Activated naive CD4-positive, alpha-beta T cell treated with anti-CD3 and anti-CD28 coated beads, Interleukin-2, amount 50 U/mL, for 24 hours (primary cell): ENCODE data around the gene PRDM16.

ENCODE experiments used
- H3K27ac Mint-ChIP-seq: one replicate; pipeline ENCODE4 v1.8.0; 2021; ENCODE audit warnings: mild to moderate bottlenecking, mixed read lengths
- H3K27me3 Mint-ChIP-seq: one replicate; pipeline ENCODE4 v1.8.0; 2021; ENCODE audit warnings: mixed read lengths
- H3K36me3 Mint-ChIP-seq: one replicate; pipeline ENCODE4 v1.8.0; 2021; ENCODE audit warnings: mixed read lengths
- H3K4me1 Mint-ChIP-seq: one replicate; pipeline ENCODE4 v1.8.0; 2021; ENCODE audit warnings: mixed read lengths
- H3K4me3 Mint-ChIP-seq: one replicate; pipeline ENCODE4 v1.8.0; 2021; ENCODE audit warnings: mild to moderate bottlenecking, mixed read lengths
- H3K9me3 Mint-ChIP-seq: one replicate; pipeline ENCODE4 v1.8.0; 2021; ENCODE audit warnings: mixed read lengths

PRDM16 gene

GRCh38 chr1:3340548-3341235 is 271.7 kb downstream of the PRDM16 start:
- Mint-ChIP-seq H3K4me1 (no peaks in the 10 kb centered on the region), H3K27ac (no peak overlapping the region), H3K4me3 (no peak overlapping the region), H3K27me3 (peaks cover 4% of the 10 kb centered on the region), H3K9me3 (peaks cover 11% of the 10 kb centered on the region), H3K36me3 (no peaks in the 10 kb centered on the region)

GRCh38 chr1:3341236-3341994 is 272.4 kb downstream of the PRDM16 start:
- H3K4me3 Mint-ChIP-seq, result no peak overlapping the region
- H3K4me1 Mint-ChIP-seq, result no peaks in the 10 kb centered on the region
- H3K27ac Mint-ChIP-seq, result no peak overlapping the region
- peaks cover 11% of the 10 kb centered on the region for H3K9me3 Mint-ChIP-seq
- peaks cover 4% of the 10 kb centered on the region for H3K27me3 Mint-ChIP-seq
- no peaks in the 10 kb centered on the region for H3K36me3 Mint-ChIP-seq

- no peak overlapping the region for H3K4me3 Mint-ChIP-seq
- H3K9me3 Mint-ChIP-seq, result peaks cover 11% of the 10 kb centered on the region
- peaks cover 4% of the 10 kb centered on the region for H3K27me3 Mint-ChIP-seq
These were observed 274.0 kb downstream of the PRDM16 start for GRCh38 chr1:3342960-3343359.

GRCh38 chr1:3344395-3344794 is 275.4 kb downstream of the PRDM16 start:
- H3K4me3 Mint-ChIP-seq, result no peak overlapping the region
- H3K9me3 Mint-ChIP-seq, result peaks cover 11% of the 10 kb centered on the region
- H3K4me1 Mint-ChIP-seq, result no peaks in the 10 kb centered on the region

More at GRCh38 chr1:3342960-3343359, 274.0 kb downstream of the PRDM16 start:
- Mint-ChIP-seq H3K36me3 (no peaks in the 10 kb centered on the region), H3K27ac (no peak overlapping the region), H3K4me1 (no peaks in the 10 kb centered on the region)

GRCh38 chr1:3345792-3346191 is 276.8 kb downstream of the PRDM16 start:
- Mint-ChIP-seq H3K9me3 (peaks cover 11% of the 10 kb centered on the region), H3K27me3 (peaks cover 6% of the 10 kb centered on the region), H3K27ac (no peak overlapping the region), H3K4me1 (no peaks in the 10 kb centered on the region), H3K36me3 (no peaks in the 10 kb centered on the region), H3K4me3 (no peak overlapping the region)

More at GRCh38 chr1:3344395-3344794, 275.4 kb downstream of the PRDM16 start:
- Mint-ChIP-seq H3K27ac (no peak overlapping the region), H3K36me3 (no peaks in the 10 kb centered on the region), H3K27me3 (peaks cover 4% of the 10 kb centered on the region)

- no peak overlapping the region for H3K4me3 Mint-ChIP-seq
- H3K9me3 Mint-ChIP-seq, result peaks cover 11% of the 10 kb centered on the region
- H3K27ac Mint-ChIP-seq, result no peak overlapping the region
- peaks cover 6% of the 10 kb centered on the region for H3K27me3 Mint-ChIP-seq
- no peaks in the 10 kb centered on the region for H3K4me1 Mint-ChIP-seq
- no peaks in the 10 kb centered on the region for H3K36me3 Mint-ChIP-seq
These were observed 277.5 kb downstream of the PRDM16 start for GRCh38 chr1:3346478-3346877.

GRCh38 chr1:3347257-3348020 is 278.4 kb downstream of the PRDM16 start:
- no peak overlapping the region for H3K27ac Mint-ChIP-seq

GRCh38 chr1:3348196-3348865 is 279.3 kb downstream of the PRDM16 start:
- Mint-ChIP-seq H3K36me3 (no peaks in the 10 kb centered on the region), H3K4me3 (no peak overlapping the region), H3K27ac (no peak overlapping the region), H3K9me3 (peaks cover 11% of the 10 kb centered on the region), H3K27me3 (peaks cover 8% of the 10 kb centered on the region), H3K4me1 (no peaks in the 10 kb centered on the region)

More at GRCh38 chr1:3347257-3348020, 278.4 kb downstream of the PRDM16 start:
- Mint-ChIP-seq H3K9me3 (peaks cover 11% of the 10 kb centered on the region), H3K4me3 (no peak overlapping the region), H3K36me3 (no peaks in the 10 kb centered on the region), H3K4me1 (no peaks in the 10 kb centered on the region), H3K27me3 (peaks cover 7% of the 10 kb centered on the region)

- Mint-ChIP-seq H3K9me3 (peaks cover 4% of the 10 kb centered on the region), H3K4me3 (no peak overlapping the region), H3K4me1 (no peaks in the 10 kb centered on the region), H3K36me3 (no peaks in the 10 kb centered on the region), H3K27ac (no peak overlapping the region), H3K27me3 (peaks cover 6% of the 10 kb centered on the region)
These were observed 280.4 kb downstream of the PRDM16 start for GRCh38 chr1:3349161-3349967.

- no peaks in the 10 kb centered on the region for H3K36me3 Mint-ChIP-seq
These were observed 280.9 kb downstream of the PRDM16 start for GRCh38 chr1:3349968-3350299.

GRCh38 chr1:3350506-3351261 is 281.7 kb downstream of the PRDM16 start:
- Mint-ChIP-seq H3K27ac (no peak overlapping the region), H3K27me3 (peaks cover 4% of the 10 kb centered on the region), H3K4me3 (no peak overlapping the region), H3K9me3 (no peaks in the 10 kb centered on the region), H3K4me1 (no peaks in the 10 kb centered on the region), H3K36me3 (no peaks in the 10 kb centered on the region)

More at GRCh38 chr1:3349968-3350299, 280.9 kb downstream of the PRDM16 start:
- no peak overlapping the region for H3K4me3 Mint-ChIP-seq
- no peaks in the 10 kb centered on the region for H3K9me3 Mint-ChIP-seq
- H3K27me3 Mint-ChIP-seq, result peaks cover 4% of the 10 kb centered on the region
- no peak overlapping the region for H3K27ac Mint-ChIP-seq
- no peaks in the 10 kb centered on the region for H3K4me1 Mint-ChIP-seq

- Mint-ChIP-seq H3K27me3 (peaks cover 4% of the 10 kb centered on the region), H3K4me1 (no peaks in the 10 kb centered on the region), H3K9me3 (no peaks in the 10 kb centered on the region), H3K36me3 (no peaks in the 10 kb centered on the region), H3K4me3 (no peak overlapping the region), H3K27ac (no peak overlapping the region)
These were observed 282.7 kb downstream of the PRDM16 start for GRCh38 chr1:3351449-3352298.

- H3K4me1 Mint-ChIP-seq, result no peaks in the 10 kb centered on the region
- no peak overlapping the region for H3K4me3 Mint-ChIP-seq
- H3K9me3 Mint-ChIP-seq, result no peaks in the 10 kb centered on the region
- H3K36me3 Mint-ChIP-seq, result no peaks in the 10 kb centered on the region
- H3K27ac Mint-ChIP-seq, result no peak overlapping the region
- peaks cover 4% of the 10 kb centered on the region for H3K27me3 Mint-ChIP-seq
These were observed 283.4 kb downstream of the PRDM16 start for GRCh38 chr1:3352299-3352951.
